Measurements from ENCODE around the gene TMEM143. TPM values are rescaled to one million over a fixed set of nuclear protein-coding genes. Genes with fewer than 3 reads are reported as not detected.

TMEM143 gene
- total RNA-seq, 1 experiment from 2014 or later: 15.2 TPM

GRCh38 chr19:48400018-48400742, 36.4 kb upstream of the TMEM143 start:
- Histone ChIP-seq H4K91ac (ENCODE audit: insufficient read length, low read depth, low read length) (no peak overlapping the region), H3K27ac (ENCODE audit: insufficient read length, low read depth, low read length) (peak overlapping the region; percentile 78), H2BK120ac (ENCODE audit: low read depth, low read length, poor library complexity, severe bottlenecking) (no peak overlapping the region), H3K79me2 (ENCODE audit: insufficient read depth, low read length) (no peaks in the 10 kb centered on the region; the same call in 1 of the 2 replicates), H3K56ac (ENCODE audit: insufficient read length, low read depth, low read length) (no peak overlapping the region), H3K4ac (ENCODE audit: low read depth, low read length) (no peak overlapping the region; the same call in 1 of the 2 replicates), H3K9me3 (ENCODE audit: control insufficient read depth, low read depth, low read length) (no peaks in the 10 kb centered on the region), H3K79me1 (ENCODE audit: insufficient read depth, low read depth, low read length, poor library complexity, severe bottlenecking) (no peaks in the 10 kb centered on the region), H2AFZ (ENCODE audit: low read length) (no peak overlapping the region), H2BK5ac (ENCODE audit: insufficient read length, low read length) (no peak overlapping the region), H4K20me1 (ENCODE audit: control insufficient read depth, insufficient read depth, insufficient read length) (no peaks in the 10 kb centered on the region), H2BK12ac (ENCODE audit: insufficient read length, low read depth, low read length) (no peak overlapping the region), H3K14ac (ENCODE audit: insufficient read depth, low read length) (peak overlapping the region; percentile 34; the same call in 1 of the 2 replicates), H2AK5ac (ENCODE audit: insufficient read length, low read length) (no peak overlapping the region), H3K23ac (ENCODE audit: insufficient read length, low read depth, low read length) (no peak overlapping the region), H3K9ac (ENCODE audit: extremely low read depth, insufficient read length, low read length) (peak overlapping the region; percentile 5), H3K23me2 (ENCODE audit: insufficient read length, low read depth, low read length, poor library complexity, severe bottlenecking) (peaks cover 15% of the 10 kb centered on the region), H4K5ac (ENCODE audit: insufficient read length, low read depth, low read length) (no peak overlapping the region), H3K27me3 (ENCODE audit: insufficient read depth, low read length) (peaks cover 3% of the 10 kb centered on the region; the same call in 1 of the 2 replicates), H2BK20ac (ENCODE audit: low read depth, low read length, poor library complexity, severe bottlenecking) (no peak overlapping the region), H3K4me1 (ENCODE audit: insufficient read depth, low read length) (peaks cover 8% of the 10 kb centered on the region; the same call in 1 of the 2 replicates), H4K8ac (replicated peaks; ENCODE audit: insufficient read length, low read depth, low read length) (no peak overlapping the region), H3K18ac (ENCODE audit: insufficient read length, low read depth, low read length) (peak overlapping the region; percentile 63), H2BK15ac (ENCODE audit: low read depth, low read length) (no peak overlapping the region), H3T11ph (ENCODE audit: low read length) (no peak overlapping the region), H3K4me2 (ENCODE audit: insufficient read depth, insufficient read length, low read length) (peak overlapping the region; percentile 47)
- TF ChIP-seq CTCF (conservative IDR thresholded peaks at IDR 0.05): no peak
- Mint-ChIP-seq H3K36me3 (ENCODE audit: insufficient read depth in 1 of 3, low read depth in 3 of 3) (no peaks in the 10 kb centered on the region; a peak in 1 of 7 replicates), H3K27ac (peak overlapping the region; percentile 99), H3K4me1 (peaks cover 50 to 68% of the 10 kb centered on the region in 2 experiments), H3K27me3 (ENCODE audit: low read depth) (peaks cover 30% of the 10 kb centered on the region), H3K4me3 (peak overlapping the region; percentile 64 to 77), H3K9me3 (no peaks in the 10 kb centered on the region; a peak in 1 of 5 replicates)
- no CpG with 5 or more reads among the region's 14 CpGs for WGBS (ENCODE audit: extremely low coverage, insufficient read length, low lambda C conversion rate)
- DNase-seq: peak; percentile 98
